H1 (cell line): ENCODE results near the gene DIRAS2. TPM values are rescaled to one million over a fixed set of nuclear protein-coding genes. Genes with fewer than 3 reads are reported as not detected.

Source experiments
- CTCF ChIA-PET: fragments of 300-600 bp; sonication (Branson Sonifier 250); formaldehyde crosslinking; loops from one replicate; lab custom pipeline; 2021; ENCODE audit not compliant: partially characterized antibody; lab: Charles Lee
- POLR2A ChIA-PET: fragments of 300-600 bp; sonication (Branson Sonifier 250); formaldehyde crosslinking; loops from one replicate; lab custom pipeline; 2021; ENCODE audit warnings: inconsistent platforms; ENCODE audit not compliant: partially characterized antibody; lab: Charles Lee
- DNase-seq, 2 experiments: peaks; one replicate each; pipeline versions ENCODE4 v3.0.0 to v3.0.0-alpha.2; 2010 to 2022; ENCODE audit warnings: low spot score in 2 of 2, low read depth in 1 of 2, mixed read lengths in 1 of 2
- FAIRE-seq: peaks from 2 replicates; lab custom pipeline; 2011; peaks lifted over from hg19 to GRCh38; lab: Jason Lieb, UNC
- H2AFZ ChIP-seq: 2 replicates; pipeline ENCODE4 v1.8.1; 2012; ENCODE audit warnings: low read length, inconsistent platforms
- H2AK5ac ChIP-seq: 2 replicates; pipeline ENCODE4 v1.6.1; 2013; ENCODE audit warnings: low read depth, low read length
- H2BK120ac ChIP-seq: replicated peaks from 2 replicates; pipeline ENCODE3; 2013; ENCODE audit warnings: low read depth, low read length, inconsistent platforms
- H2BK12ac ChIP-seq: 2 replicates; pipeline ENCODE4 v1.6.1; 2013; ENCODE audit warnings: low read depth, low read length
- H2BK15ac ChIP-seq: 2 replicates; pipeline ENCODE4 v1.6.1; 2013; ENCODE audit warnings: low read length
- H2BK20ac ChIP-seq: 2 replicates; pipeline ENCODE4 v1.6.1; 2013; ENCODE audit warnings: low read length
- H2BK5ac ChIP-seq: 2 replicates; pipeline ENCODE4 v1.6.1; 2013; ENCODE audit warnings: low read depth, low read length
- H3K14ac ChIP-seq: 2 replicates; pipeline ENCODE4 v1.6.1; 2013; ENCODE audit warnings: inconsistent platforms; ENCODE audit not compliant: insufficient read length
- H3K18ac ChIP-seq: 2 replicates; pipeline ENCODE4 v1.6.1; 2013; ENCODE audit warnings: low read length; ENCODE audit errors: extremely low read depth
- H3K23ac ChIP-seq: 2 replicates; pipeline ENCODE4 v1.6.1; 2013; ENCODE audit warnings: inconsistent platforms; ENCODE audit not compliant: insufficient read length
- H3K23me2 ChIP-seq: 2 replicates; pipeline ENCODE4 v1.6.1; 2013; ENCODE audit warnings: low read depth, low read length
- H3K27ac ChIP-seq: 2 replicates; pipeline ENCODE4 v1.6.1; 2011; ENCODE audit warnings: low read depth, low read length, inconsistent platforms
- H3K27me3 ChIP-seq, 4 experiments: replicated peaks in 1 of 4; 1 replicate in 1 of 4; 2 replicates in 3 of 4; pipeline versions ENCODE4 v1.6.1 to v1.8.1; 2011 to 2013; ENCODE audit warnings: low read length in 3 of 4, mild to moderate bottlenecking in 3 of 4, inconsistent platforms in 2 of 4, mixed read lengths in 2 of 4, moderate library complexity in 1 of 4; ENCODE audit not compliant: control insufficient read depth in 3 of 4, insufficient read depth in 3 of 4; ENCODE audit errors: extremely low read depth in 1 of 4
- H3K36me3 ChIP-seq, 4 experiments: 2 replicates each; pipeline versions ENCODE4 v1.6.1 to v1.8.1; 2011 to 2013; ENCODE audit warnings: mild to moderate bottlenecking in 4 of 4, low read length in 3 of 4, moderate library complexity in 2 of 4, control low read depth in 1 of 4, inconsistent platforms in 1 of 4; ENCODE audit not compliant: insufficient read depth in 4 of 4, control insufficient read depth in 2 of 4
- H3K4ac ChIP-seq: replicated peaks from 2 replicates; pipeline ENCODE3; 2013; ENCODE audit warnings: low read length, low read depth, mixed read lengths, inconsistent platforms; ENCODE audit not compliant: insufficient read length
- H3K4me1 ChIP-seq, 4 experiments: replicated peaks in 1 of 4; 1 replicate in 1 of 4; 2 replicates in 3 of 4; pipeline versions ENCODE4 v1.6.1 to v1.8.1; 2011 to 2013; ENCODE audit warnings: low read length in 3 of 4, inconsistent platforms in 2 of 4, mixed read lengths in 1 of 4; ENCODE audit not compliant: insufficient read depth in 4 of 4, control insufficient read depth in 3 of 4
- H3K4me2 ChIP-seq, 2 experiments: 2 replicates each; pipeline versions ENCODE4 v1.6.1 to v1.8.1; 2011 to 2013; ENCODE audit warnings: low read depth in 2 of 2, low read length in 2 of 2, control low read depth in 1 of 2, inconsistent platforms in 1 of 2, mild to moderate bottlenecking in 1 of 2; ENCODE audit not compliant: insufficient read depth in 1 of 2
- H3K4me3 ChIP-seq, 4 experiments: fragments of 200-600, 300-600 bp in 1 of 4; sonication (generic), shearing (Covaris generic), sonication (Bioruptor Twin) in 1 of 4; 2 replicates each; pipeline versions ENCODE4 v1.5.1 to v1.8.1; 2011 to 2016; ENCODE audit warnings: low read length in 4 of 4, low read depth in 3 of 4, control low read depth in 2 of 4, inconsistent platforms in 2 of 4, mild to moderate bottlenecking in 2 of 4, mixed read lengths in 1 of 4, moderate library complexity in 1 of 4; ENCODE audit not compliant: insufficient read depth in 2 of 4; ENCODE audit errors: extremely low read depth in 1 of 4
- H3K56ac ChIP-seq: replicated peaks from 2 replicates; pipeline ENCODE3; 2013; ENCODE audit warnings: low read depth, mild to moderate bottlenecking, mixed read lengths, low read length, inconsistent platforms; ENCODE audit not compliant: insufficient read length
- H3K79me1 ChIP-seq: 2 replicates; pipeline ENCODE4 v1.6.1; 2013; ENCODE audit warnings: low read depth, low read length, control low read depth
- H3K79me2 ChIP-seq, 2 experiments: 2 replicates each; pipeline versions ENCODE4 v1.6.1 to v1.8.1; 2012 to 2013; ENCODE audit warnings: low read length in 2 of 2, mild to moderate bottlenecking in 2 of 2, inconsistent platforms in 1 of 2; ENCODE audit not compliant: insufficient read depth in 2 of 2, control insufficient read depth in 1 of 2
- H3K9ac ChIP-seq, 4 experiments: replicated peaks in 1 of 4; 1 replicate in 1 of 4; 2 replicates in 3 of 4; pipeline versions ENCODE4 v1.6.1 to v1.8.1; 2011 to 2013; ENCODE audit warnings: low read depth in 3 of 4, low read length in 3 of 4, control low read depth in 2 of 4, mild to moderate bottlenecking in 2 of 4, moderate library complexity in 2 of 4, inconsistent platforms in 1 of 4; ENCODE audit errors: extremely low read depth in 1 of 4
- H3K9me3 ChIP-seq, 2 experiments: 2 replicates each; pipeline versions ENCODE4 v1.6.1 to v1.8.1; 2012 to 2013; ENCODE audit warnings: mild to moderate bottlenecking in 2 of 2, moderate library complexity in 2 of 2, control low read depth in 1 of 2, inconsistent platforms in 1 of 2, low read depth in 1 of 2, low read length in 1 of 2, mixed read lengths in 1 of 2; ENCODE audit not compliant: insufficient read depth in 2 of 2
- H4K20me1 ChIP-seq, 2 experiments: replicated peaks in 1 of 2; 2 replicates each; pipeline versions ENCODE3 to v1.8.1; 2011 to 2013; ENCODE audit warnings: inconsistent platforms in 2 of 2, low read length in 2 of 2, mild to moderate bottlenecking in 1 of 2; ENCODE audit not compliant: insufficient read depth in 2 of 2, control insufficient read depth in 1 of 2
- H4K5ac ChIP-seq: 2 replicates; pipeline ENCODE4 v1.6.1; 2013; ENCODE audit warnings: low read length, low read depth, mixed read lengths, inconsistent platforms; ENCODE audit not compliant: insufficient read length
- H4K8ac ChIP-seq: 2 replicates; pipeline ENCODE4 v1.8.0; 2013; ENCODE audit warnings: mild to moderate bottlenecking, moderate library complexity, low read length, inconsistent platforms; ENCODE audit not compliant: insufficient read depth; ENCODE audit errors: extremely low read depth
- H4K91ac ChIP-seq: replicated peaks from 2 replicates; pipeline ENCODE3; 2013; ENCODE audit warnings: low read length, mixed read lengths, inconsistent platforms; ENCODE audit not compliant: insufficient read length
- ATF2 ChIP-seq: IDR thresholded peaks from 2 replicates; pipeline ENCODE4 v1.6.1; 2012; ENCODE audit warnings: low read length, inconsistent platforms
- BRCA1 ChIP-seq: IDR thresholded peaks from 2 replicates; pipeline ENCODE4 v1.6.1; 2012; ENCODE audit warnings: low read depth, low read length, improper control_type of control experiment
- CHD1 ChIP-seq: IDR thresholded peaks from 2 replicates; pipeline ENCODE4 v1.6.1; 2012; ENCODE audit warnings: low read depth, low read length, improper control_type of control experiment
- CREB1 ChIP-seq: IDR thresholded peaks from 2 replicates; pipeline ENCODE4 v1.6.1; 2012; ENCODE audit warnings: inconsistent platforms
- CTBP2 ChIP-seq: IDR thresholded peaks from 2 replicates; pipeline ENCODE4 v1.7.0; 2011; ENCODE audit warnings: borderline replicate concordance, mild to moderate bottlenecking, moderate library complexity, mixed read lengths, low read length; ENCODE audit not compliant: insufficient read depth, insufficient read length
- EZH2 ChIP-seq: fragments of 200-600 bp; sonication (generic); IDR thresholded peaks from 2 replicates; pipeline ENCODE4 v1.7.1; 2012; ENCODE audit warnings: low read depth, mild to moderate bottlenecking, moderate library complexity, low read length, inconsistent platforms; ENCODE audit not compliant: severe bottlenecking
- FOSL1 ChIP-seq: IDR thresholded peaks from 2 replicates; pipeline ENCODE4 v1.6.1; 2011; ENCODE audit warnings: mild to moderate bottlenecking, low read depth, low read length, moderate library complexity; ENCODE audit not compliant: insufficient read depth
- PHF8 ChIP-seq: fragments of 200-600 bp; sonication (generic); conservative IDR thresholded peaks from 2 replicates; pipeline ENCODE4 v1.7.1; 2012; ENCODE audit warnings: low read depth, mild to moderate bottlenecking, inconsistent platforms, low read length, moderate library complexity
- SIRT6 ChIP-seq: IDR thresholded peaks from one replicate; pipeline ENCODE4 v1.7.1; 2012; ENCODE audit warnings: low read length, inconsistent platforms
- SP4 ChIP-seq: IDR thresholded peaks from 2 replicates; pipeline ENCODE4 v1.6.1; 2012; ENCODE audit warnings: low read length, inconsistent platforms
- YY1 ChIP-seq: IDR thresholded peaks from 2 replicates; pipeline ENCODE4 v1.6.1; 2011; ENCODE audit warnings: low read depth, mild to moderate bottlenecking, low read length
- WGBS, 2 experiments: shearing (Covaris generic) in 1 of 2; methylation state at CpG; one replicate each; pipeline versions ENCODE4 v1.1.6 to v1.1.7; 2013 to 2015; ENCODE audit warnings: low lambda C conversion rate in 2 of 2, mixed read lengths in 2 of 2, inconsistent platforms in 1 of 2, low coverage in 1 of 2, missing lambda C conversion rate in 1 of 2; ENCODE audit not compliant: insufficient replicate concordance in 2 of 2, insufficient coverage in 1 of 2, insufficient read length in 1 of 2; ENCODE audit errors: extremely low coverage in 1 of 2, missing lambda C conversion rate in 1 of 2; 5-methylcytosine and 5-hydroxymethylcytosine counted together
- polyA plus RNA-seq, 7 experiments: library from polyadenylated mRNA; depleted of rRNA in 3 of 7; stranded (reverse) in 5 of 7; unstranded in 2 of 7; fragments of >200 nt in 5 of 7; fragments of 200-250 nt in 2 of 7; gene quantifications; 1 replicate in 5 of 7; 2 replicates in 1 of 7; 4 replicates in 1 of 7; pipeline versions ENCODE4 v1.2.1 to v1.2.3, GENCODE V29; 2011 to 2013; ENCODE audit warnings: missing spikeins in 2 of 7, mixed read lengths in 2 of 7
- total RNA-seq: library from RNA; stranded (reverse); fragmentation: NEBNext Ultra II Directional; extraction: Animal tissue kit (Norgen Biotek cat#: 25700); gene quantifications from 2 replicates; pipeline ENCODE4 v1.2.1, GENCODE V29; 2021

DIRAS2 gene
- total and polyA plus RNA-seq, 2 of the 8 experiments (the other 6 are each of a cell fraction or from before 2014, with no cell fraction given), result 0.06 to 0.15 TPM

- H3K4me3 ChIP-seq, result no peak overlapping the region
- WGBS, 2 experiments, result 75% methylated on average over 2 of the region's 2 CpGs; no CpG with 5 or more reads in 1 of the 2 experiments
- TF ChIP-seq ATF2 (no peak), YY1 (no peak), PHF8 (no peak), CHD1 (no peak), CTBP2 (no peak), BRCA1 (no peak), SP4 (no peak), EZH2 (no peak), FOSL1 (no peak), CREB1 (no peak), SIRT6 (no peak)
Measured at GRCh38 chr9:90641086-90641485, 1.5 kb downstream of the DIRAS2 start.

More at GRCh38 chr9:90641086-90641485, 1.5 kb downstream of the DIRAS2 start:
- Histone ChIP-seq H3K56ac (no peak overlapping the region), H2BK12ac (no peak overlapping the region), H3K79me2 (no peaks in the 10 kb centered on the region), H3K14ac (no peak overlapping the region), H3K79me1 (no peaks in the 10 kb centered on the region), H3K27ac (no peak overlapping the region), H2AFZ (no peak overlapping the region), H4K5ac (no peak overlapping the region), H3K4me2 (no peak overlapping the region; a peak in 1 of 4 replicates), H3K36me3 (no peaks in the 10 kb centered on the region), H2BK20ac (no peak overlapping the region), H2AK5ac (no peak overlapping the region), H3K9me3 (no peaks in the 10 kb centered on the region), H4K8ac (no peak overlapping the region), H4K20me1 (no peaks in the 10 kb centered on the region), H3K4me1 (peaks cover 0 to 3% (median 2%) of the 10 kb centered on the region in 4 experiments; a peak in 1 of 7 replicates), H3K23ac (no peak overlapping the region), H2BK120ac (no peak overlapping the region), H4K91ac (no peak overlapping the region), H2BK15ac (no peak overlapping the region), H3K18ac (no peak overlapping the region), H2BK5ac (no peak overlapping the region), H3K23me2 (peaks cover 9% of the 10 kb centered on the region), H3K9ac (no peak overlapping the region), H3K27me3 (peaks cover 0 to 9% (median 7%) of the 10 kb centered on the region in 4 experiments; a peak in 4 of 7 replicates), H3K4ac (no peak overlapping the region)
- ChIA-PET POLR2A (interaction anchor here (0.9 kb wide), 1 partner anchor 29 kb away, joined by 4 read pairs; no protein-coding TSS in a partner anchor), CTCF (interaction anchor here (1.2 to 1.4 kb wide), 2 partner anchors 12 to 24 kb away, joined by 3 to 5 read pairs; no protein-coding TSS in a partner anchor)
- no peak for FAIRE-seq
- no peak for DNase-seq
